DMS153 treated with DMSO at 0.1 percent for 48 hours (cell line): ENCODE data around the gene FASN.

Experiments used
- DNase-seq: peaks from one replicate; lab custom pipeline; 2025; ENCODE audit not compliant: unreplicated experiment; lab: John Stamatoyannopoulos, UW

Gene FASN

DNA sequence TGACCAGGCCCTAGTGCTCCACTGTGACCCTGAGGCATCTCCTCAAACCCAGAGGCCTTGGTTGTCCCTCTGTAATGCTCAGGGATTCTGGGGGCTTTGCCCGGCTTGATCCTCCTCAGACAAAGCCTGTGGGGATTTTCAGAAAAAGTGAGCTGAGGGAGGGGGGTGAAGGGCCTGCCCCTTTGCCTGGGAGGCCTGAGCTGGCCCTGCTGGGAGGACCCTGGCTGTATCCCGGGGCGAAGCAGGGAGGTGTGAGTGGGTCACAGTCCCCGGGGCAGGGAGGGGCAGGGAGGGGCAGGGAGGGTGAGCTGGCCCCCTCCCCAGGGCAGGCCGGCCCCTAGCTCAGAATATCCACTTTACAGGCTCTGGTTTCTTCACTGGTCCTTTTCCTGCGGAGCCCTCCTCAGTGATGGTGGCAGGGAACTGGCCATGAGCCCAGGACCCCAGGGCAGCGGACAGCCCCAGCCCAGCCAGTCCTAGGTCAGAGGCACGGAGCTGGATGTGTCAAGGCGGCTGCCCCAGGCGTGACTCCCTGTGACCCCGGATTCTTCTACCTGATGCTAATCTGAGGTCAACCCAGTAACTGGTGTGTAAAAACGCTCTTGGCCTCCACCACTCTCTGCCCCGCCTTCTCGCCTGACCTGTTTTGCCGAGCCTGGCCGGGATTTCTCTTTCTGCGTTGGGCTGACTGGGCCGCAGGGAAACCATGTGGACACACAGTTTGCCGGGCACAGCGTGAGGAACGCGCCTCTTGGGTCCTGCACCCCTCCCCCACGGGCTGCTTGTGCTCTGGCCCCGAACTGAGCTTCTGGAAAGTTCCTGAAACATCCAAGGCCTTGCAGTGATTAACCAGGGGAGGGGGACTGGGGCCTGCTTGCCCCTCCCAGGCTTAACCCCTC is 5.8 kb upstream of the FASN start:
- no peak for DNase-seq

DNA sequence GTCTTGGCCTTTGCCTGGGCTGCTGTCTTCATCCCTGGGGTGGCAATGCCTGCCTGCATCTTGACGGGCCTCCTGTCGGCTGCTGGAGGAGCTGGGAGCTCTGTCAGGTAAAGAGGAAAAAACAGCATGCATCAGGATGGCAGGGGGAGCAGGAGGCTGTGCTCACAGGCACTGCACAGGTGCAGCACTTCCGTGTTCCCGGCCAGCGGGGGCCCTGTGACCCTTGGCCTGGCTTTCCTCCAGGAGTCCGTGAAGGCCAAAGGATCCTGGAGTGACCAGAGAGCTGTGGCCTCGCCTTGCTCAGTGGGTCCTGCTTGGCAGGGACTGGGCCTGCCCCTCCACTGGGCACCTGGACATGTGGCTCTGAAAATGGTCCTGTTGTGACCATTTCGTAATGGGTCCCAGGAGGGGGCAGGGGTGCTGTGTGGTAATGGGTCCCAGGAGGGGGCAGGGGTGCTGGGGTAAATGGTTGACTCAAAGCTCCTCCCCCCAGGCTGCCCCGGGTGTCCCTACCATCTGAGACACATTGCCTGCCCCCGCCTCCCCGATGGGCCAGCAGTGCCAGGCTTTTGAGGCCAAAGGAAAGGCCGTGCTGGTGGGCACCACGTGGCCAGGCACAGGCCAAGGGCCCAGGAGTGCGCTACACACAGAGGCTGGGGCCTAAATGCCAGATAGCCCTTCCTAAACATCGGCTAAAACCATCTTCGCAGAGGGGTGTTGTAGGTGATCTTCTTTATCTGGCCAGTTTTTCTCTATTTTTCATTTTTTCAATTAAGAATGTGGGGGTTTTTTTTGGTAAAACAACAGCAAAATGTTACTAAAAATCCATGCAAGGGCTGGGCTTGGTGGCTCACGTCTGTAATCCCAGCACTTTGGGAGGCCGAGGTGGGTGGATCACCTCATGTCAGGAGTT is 4.0 kb upstream of the FASN start:
- no peak for DNase-seq

- DNase-seq = no peak
These were observed 3.3 kb upstream of the FASN start for GRCh38 chr17:82101301-82101715.

- DNase-seq = no peak
These were observed 2.7 kb upstream of the FASN start for GRCh38 chr17:82100502-82101298.

DNA sequence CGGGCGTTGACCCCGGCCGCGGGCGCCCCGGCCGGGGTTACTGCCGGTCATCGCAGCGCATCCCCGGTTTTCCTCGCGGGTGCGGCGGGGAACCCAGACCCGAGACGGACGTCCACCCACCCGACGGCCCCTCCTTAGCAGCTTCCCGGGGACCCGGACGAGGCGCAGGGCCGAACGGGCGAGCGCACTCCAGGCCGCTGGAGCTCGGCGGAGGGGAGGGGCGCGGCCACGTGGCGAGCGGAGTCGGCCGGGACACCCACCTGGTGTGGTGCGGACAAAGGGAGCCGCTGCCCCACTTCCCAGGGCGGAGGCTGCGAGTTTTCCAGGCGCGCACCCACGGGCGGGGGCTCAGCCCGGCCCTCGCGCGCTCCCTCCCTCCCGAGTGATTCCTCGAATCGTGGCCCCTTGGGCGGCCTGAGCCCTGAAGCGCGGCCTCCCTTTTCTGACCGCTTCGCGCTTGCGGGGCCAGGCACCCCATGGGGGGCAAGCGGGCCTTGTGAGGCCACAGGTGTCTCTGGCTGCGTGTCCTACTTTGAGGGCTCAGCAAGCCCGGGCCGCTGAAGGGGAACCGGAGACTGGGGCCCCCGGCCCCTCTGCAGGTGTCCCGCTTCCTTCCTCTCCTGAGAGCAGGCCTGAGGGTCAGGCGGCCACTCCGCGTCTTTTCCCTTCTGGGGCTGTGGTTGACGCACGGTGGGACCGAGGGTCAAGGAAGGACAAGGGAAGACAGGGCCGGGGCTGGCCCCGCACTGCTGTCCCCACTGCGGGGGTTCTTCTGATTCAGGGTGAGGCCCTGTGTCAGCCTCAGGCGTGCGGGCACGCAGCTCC is 1.1 kb upstream of the FASN start:
- no peak for DNase-seq

DNA sequence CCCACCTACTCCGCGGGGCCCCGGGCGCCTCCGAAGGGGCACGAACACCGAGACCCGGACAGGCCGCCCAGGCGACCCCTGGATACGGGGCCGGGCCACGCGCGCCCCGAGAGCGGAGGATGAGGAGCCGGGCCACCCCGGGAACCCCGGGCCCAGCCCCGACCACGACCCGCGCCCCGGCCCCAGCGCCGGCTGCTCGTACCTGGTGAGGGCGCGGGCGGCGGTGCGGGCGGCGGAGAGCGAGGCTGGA is 192 bp downstream of the FASN start:
- DNase-seq = no peak

GRCh38 chr17:82097184-82097918 is 685 bp downstream of the FASN start:
- DNase-seq = no peak

- DNase-seq = no peak
These were observed 1.3 kb downstream of the FASN start for GRCh38 chr17:82096709-82097183.

DNA sequence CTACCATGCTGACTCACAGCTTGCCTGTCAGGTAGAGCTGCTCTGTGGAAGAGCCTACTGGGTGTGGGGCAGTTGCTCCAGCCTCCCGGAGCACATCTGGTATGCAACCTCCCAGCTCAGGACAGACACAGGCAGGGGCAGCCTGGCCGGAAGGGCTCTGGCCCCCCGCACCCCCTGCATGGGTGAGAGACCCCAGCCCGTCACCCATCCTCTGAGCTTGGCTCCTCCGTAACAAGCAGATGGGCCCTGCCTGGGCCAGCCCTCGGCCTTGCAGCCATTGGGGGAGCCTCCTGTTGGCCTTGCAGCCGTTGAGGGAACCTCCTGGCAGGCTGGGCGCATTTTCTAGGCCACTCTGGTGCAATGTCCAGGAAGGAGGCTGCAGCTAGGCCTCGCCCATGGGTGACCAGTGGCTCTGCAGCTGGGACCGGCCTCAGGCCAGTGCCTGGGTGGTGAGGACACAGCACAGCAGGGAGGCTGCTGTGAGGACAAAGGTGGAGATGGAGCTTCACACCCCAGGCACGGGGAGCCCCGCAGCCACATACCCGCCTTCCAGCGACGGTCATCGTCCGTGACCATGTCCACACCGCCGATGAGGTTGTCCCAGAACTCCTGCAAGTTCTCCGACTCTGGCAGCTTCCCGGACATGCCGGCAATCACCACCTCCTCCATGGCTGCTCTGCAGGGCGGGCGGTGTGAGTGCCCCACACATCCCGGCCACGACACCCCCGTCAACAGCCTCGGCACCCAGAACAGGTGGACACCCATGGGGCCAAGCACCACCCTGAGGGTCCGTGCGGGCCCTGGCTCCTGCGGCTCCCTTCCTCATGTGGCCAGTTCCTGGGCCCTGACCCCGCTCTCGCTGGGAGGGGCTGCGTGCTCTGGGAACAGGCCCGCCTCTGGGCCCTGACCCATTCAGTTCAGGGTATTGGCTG is 2.0 kb downstream of the FASN start:
- DNase-seq = no peak

- DNase-seq = no peak
These were observed 2.9 kb downstream of the FASN start for GRCh38 chr17:82094931-82095776.

DNA sequence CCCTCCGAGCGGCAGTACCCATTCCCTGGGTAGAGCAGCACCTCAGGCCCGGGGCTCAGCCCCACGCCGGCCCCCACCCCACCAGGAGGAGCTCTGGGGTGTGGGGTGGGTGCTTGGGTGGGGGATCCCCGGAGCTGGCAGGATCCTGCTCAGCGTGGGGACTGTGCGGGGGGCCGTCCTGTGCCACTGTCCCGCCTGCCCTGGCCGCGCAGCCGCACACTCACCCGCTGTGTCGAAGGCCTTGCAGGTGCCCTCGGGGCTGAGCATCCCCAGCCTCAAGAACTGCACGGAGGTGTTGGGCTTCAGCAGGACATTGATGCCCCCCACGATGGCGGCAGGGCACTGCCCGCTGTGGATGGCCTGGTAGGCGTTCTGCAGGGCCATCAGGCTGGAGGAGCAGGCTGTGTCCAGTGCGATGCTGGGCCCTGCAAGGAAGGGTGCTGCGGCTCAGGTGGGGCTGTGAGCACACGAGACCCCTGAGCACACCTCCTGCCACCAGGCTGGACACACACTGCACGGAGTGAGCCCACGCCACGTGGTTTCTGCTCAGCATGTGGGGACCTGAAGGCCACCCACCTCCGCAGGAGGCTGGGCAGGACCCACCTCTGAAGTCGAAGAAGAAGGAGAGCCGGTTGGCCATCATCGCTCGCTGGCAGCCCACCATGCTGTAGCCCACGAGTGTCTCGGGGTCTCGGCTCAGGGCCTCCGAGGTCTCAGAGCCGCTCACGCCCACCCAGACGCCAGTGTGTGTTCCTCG is 4.9 kb downstream of the FASN start:
- no peak for DNase-seq

DNA sequence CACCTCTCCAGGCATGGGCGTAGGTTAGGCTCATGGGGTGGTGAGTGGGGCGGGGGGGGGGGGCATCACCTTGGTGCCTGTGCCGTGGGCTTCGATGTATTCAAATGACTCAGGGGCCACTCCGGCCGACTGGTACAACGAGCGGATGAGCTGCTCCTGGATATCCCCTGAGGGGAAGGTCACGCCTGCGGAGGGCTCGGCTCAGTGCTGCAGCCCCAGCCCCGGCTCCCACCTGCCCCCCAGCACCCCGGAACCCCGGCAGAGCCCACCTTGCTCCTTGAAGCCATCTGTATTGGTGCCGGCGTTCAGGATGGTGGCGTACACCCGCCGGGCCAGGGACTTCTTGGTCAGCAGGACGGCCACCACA is 5.4 kb downstream of the FASN start:
- DNase-seq = no peak

DNA sequence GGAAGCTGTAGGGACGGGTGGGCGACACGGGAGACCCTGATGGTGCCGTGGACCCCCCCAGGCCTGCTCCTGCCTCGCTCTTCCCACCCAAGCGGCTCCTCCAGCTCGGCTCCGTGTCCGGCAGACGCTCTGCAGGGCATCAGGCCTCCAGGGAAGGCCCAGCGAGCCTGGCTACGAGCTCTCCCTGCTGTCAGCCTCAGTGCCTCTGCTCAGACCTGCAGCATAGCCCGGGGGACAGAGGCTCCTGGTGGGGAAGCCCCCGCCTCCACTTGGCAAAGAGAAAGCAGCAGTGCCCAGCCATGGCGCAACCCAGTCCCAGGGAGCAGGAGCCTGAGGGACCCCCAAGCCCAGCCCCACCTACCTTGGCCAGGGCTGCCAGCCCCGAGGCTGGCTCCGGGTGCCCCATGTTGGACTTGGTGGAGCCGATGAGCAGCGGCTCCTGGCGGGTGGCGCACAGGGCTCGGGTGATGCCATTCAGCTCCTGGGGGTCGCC is 5.9 kb downstream of the FASN start:
- DNase-seq = no peak

- no peak for DNase-seq
These were observed 6.6 kb downstream of the FASN start for GRCh38 chr17:82091264-82092066.

- no peak for DNase-seq
These were observed 7.3 kb downstream of the FASN start for GRCh38 chr17:82090549-82091263.
